Trophoblast cell (in vitro differentiated cells and primary cell): Measurements from ENCODE around the gene MSANTD4.
"Not testable (repeated sequence)": the region's sequence is repeated elsewhere in the genome, so short reads cannot be mapped to it uniquely, and the experiment has no call there.

Experiments
- DNase-seq, 2 donors: peaks; one replicate each; pipeline ENCODE4 v3.0.0-alpha.2; 2016
- H2AFZ ChIP-seq: 2 replicates; pipeline ENCODE4 v1.6.1; 2013; ENCODE audit warnings: low read length, moderate library complexity, mild to moderate bottlenecking; ENCODE audit not compliant: insufficient read depth, poor library complexity
- H2AK5ac ChIP-seq: 2 replicates; pipeline ENCODE4 v1.6.1; 2013; ENCODE audit warnings: mild to moderate bottlenecking, low read length
- H2BK120ac ChIP-seq: 2 replicates; pipeline ENCODE4 v1.6.1; 2013; ENCODE audit warnings: low read length, mild to moderate bottlenecking, moderate library complexity; ENCODE audit not compliant: insufficient read depth, poor library complexity
- H2BK12ac ChIP-seq: 2 replicates; pipeline ENCODE4 v1.6.1; 2013; ENCODE audit warnings: mild to moderate bottlenecking, low read length, moderate library complexity
- H2BK5ac ChIP-seq: 2 replicates; pipeline ENCODE4 v1.6.1; 2013; ENCODE audit warnings: low read length, low read depth, moderate library complexity, mild to moderate bottlenecking; ENCODE audit not compliant: poor library complexity
- H3K14ac ChIP-seq: 2 replicates; pipeline ENCODE4 v1.6.1; 2013; ENCODE audit warnings: mild to moderate bottlenecking, low read length
- H3K18ac ChIP-seq: 2 replicates; pipeline ENCODE4 v1.6.1; 2013; ENCODE audit warnings: mild to moderate bottlenecking, low read length
- H3K23ac ChIP-seq: 2 replicates; pipeline ENCODE4 v1.6.1; 2013; ENCODE audit warnings: low read length
- H3K27ac ChIP-seq: 2 replicates; pipeline ENCODE4 v1.5.1; 2013; ENCODE audit warnings: low read depth, mild to moderate bottlenecking, inconsistent platforms, low read length, moderate library complexity
- H3K27me3 ChIP-seq: 2 replicates; pipeline ENCODE4 v1.6.1; 2013; ENCODE audit warnings: inconsistent platforms, mild to moderate bottlenecking, low read length, moderate library complexity; ENCODE audit not compliant: insufficient read depth
- H3K36me3 ChIP-seq, 2 experiments: 1 replicate in 1 of 2; 2 replicates in 1 of 2; pipeline ENCODE4 v1.6.1; 2013; ENCODE audit warnings: low read length in 2 of 2, mild to moderate bottlenecking in 2 of 2, moderate library complexity in 1 of 2; ENCODE audit not compliant: insufficient read depth in 2 of 2, control insufficient read depth in 1 of 2
- H3K4ac ChIP-seq: 2 replicates; pipeline ENCODE4 v1.6.1; 2013; ENCODE audit warnings: low read depth, mild to moderate bottlenecking, low read length, moderate library complexity
- H3K4me1 ChIP-seq, 2 experiments: 1 replicate in 1 of 2; 2 replicates in 1 of 2; pipeline ENCODE4 v1.6.1; 2013; ENCODE audit warnings: low read length in 2 of 2, mild to moderate bottlenecking in 2 of 2, moderate library complexity in 1 of 2; ENCODE audit not compliant: insufficient read depth in 2 of 2, control insufficient read depth in 1 of 2
- H3K4me2 ChIP-seq: 2 replicates; pipeline ENCODE4 v1.6.1; 2013; ENCODE audit warnings: inconsistent platforms, mild to moderate bottlenecking, low read length, moderate library complexity
- H3K4me3 ChIP-seq: 2 replicates; pipeline ENCODE4 v1.5.1; 2013; ENCODE audit warnings: mild to moderate bottlenecking, low read depth, low read length, inconsistent platforms
- H3K79me1 ChIP-seq: one replicate; pipeline ENCODE4 v1.6.1; 2013; ENCODE audit warnings: low read length
- H3K79me2 ChIP-seq: 2 replicates; pipeline ENCODE4 v1.6.1; 2013; ENCODE audit warnings: low read length, mild to moderate bottlenecking; ENCODE audit not compliant: control insufficient read depth, insufficient read depth, poor library complexity
- H3K9ac ChIP-seq: 2 replicates; pipeline ENCODE4 v1.6.1; 2013; ENCODE audit warnings: mild to moderate bottlenecking, low read length
- H3K9me3 ChIP-seq: 2 replicates; pipeline ENCODE4 v1.6.1; 2013; ENCODE audit warnings: low read depth, mild to moderate bottlenecking, control low read depth, inconsistent platforms, low read length; ENCODE audit not compliant: insufficient read depth
- H4K12ac ChIP-seq: 2 replicates; pipeline ENCODE4 v1.6.1; 2013; ENCODE audit warnings: low read depth, mild to moderate bottlenecking, low read length, moderate library complexity
- H4K8ac ChIP-seq: 2 replicates; pipeline ENCODE4 v1.6.1; 2013; ENCODE audit warnings: low read depth, mild to moderate bottlenecking, low read length, moderate library complexity
- H4K91ac ChIP-seq: one replicate; pipeline ENCODE4 v1.6.1; 2013; ENCODE audit warnings: low read depth, mild to moderate bottlenecking, low read length, moderate library complexity
- WGBS: extraction: QIAGEN DNeasy Blood & Tissue Kit; methylation state at CpG from one replicate; pipeline ENCODE4 v1.1.7; 2013; ENCODE audit warnings: missing lambda C conversion rate; ENCODE audit not compliant: insufficient read length, insufficient coverage; ENCODE audit errors: extremely low coverage; 5-methylcytosine and 5-hydroxymethylcytosine counted together

MSANTD4 gene

GRCh38 chr11:106014035-106014434, 8.0 kb downstream of the MSANTD4 start:
- Histone ChIP-seq H4K8ac (no peak overlapping the region), H3K14ac (no peak overlapping the region), H3K4me1 (no peaks in the 10 kb centered on the region), H3K36me3 (peaks cover 3 to 9% of the 10 kb centered on the region in 2 experiments), H3K4me3 (no peak overlapping the region), H2AK5ac (no peak overlapping the region), H3K9me3 (no peaks in the 10 kb centered on the region), H2BK120ac (no peak overlapping the region), H3K4ac (no peak overlapping the region), H2AFZ (no peak overlapping the region), H3K79me2 (no peaks in the 10 kb centered on the region), H4K91ac (no peak overlapping the region), H3K23ac (no peak overlapping the region), H4K12ac (no peak overlapping the region), H2BK5ac (no peak overlapping the region), H3K9ac (no peak overlapping the region), H2BK12ac (no peak overlapping the region), H3K4me2 (no peak overlapping the region), H3K27ac (no peak overlapping the region), H3K27me3 (no peaks in the 10 kb centered on the region), H3K18ac (no peak overlapping the region), H3K79me1 (no peaks in the 10 kb centered on the region)
- DNase-seq = no peak
- WGBS = no CpG with 5 or more reads among the region's 2 CpGs

- no peaks in the 10 kb centered on the region for H3K9me3 ChIP-seq
- H2AK5ac ChIP-seq = no peak overlapping the region
- no peak overlapping the region for H3K27ac ChIP-seq
- DNase-seq = peak; percentile 38 to 70
- H3K79me1 ChIP-seq = no peaks in the 10 kb centered on the region
- H3K9ac ChIP-seq = no peak overlapping the region
- no peak overlapping the region for H2AFZ ChIP-seq
- H3K36me3 ChIP-seq = peaks cover 3 to 9% of the 10 kb centered on the region in 2 experiments
- WGBS = no CpG with 5 or more reads among the region's 3 CpGs
- no peak overlapping the region for H4K91ac ChIP-seq
- no peak overlapping the region for H4K8ac ChIP-seq
- H3K14ac ChIP-seq = no peak overlapping the region
- no peaks in the 10 kb centered on the region for H3K4me1 ChIP-seq
- H3K27me3 ChIP-seq = no peaks in the 10 kb centered on the region
- H3K4me2 ChIP-seq = no peak overlapping the region
- H4K12ac ChIP-seq = no peak overlapping the region
- no peak overlapping the region for H3K4me3 ChIP-seq
- no peak overlapping the region for H3K4ac ChIP-seq
- no peak overlapping the region for H3K23ac ChIP-seq
- H2BK12ac ChIP-seq = no peak overlapping the region
- H3K18ac ChIP-seq = no peak overlapping the region
- no peak overlapping the region for H2BK120ac ChIP-seq
- no peaks in the 10 kb centered on the region for H3K79me2 ChIP-seq
- H2BK5ac ChIP-seq = no peak overlapping the region
These were observed 9.3 kb downstream of the MSANTD4 start for GRCh38 chr11:106012744-106013143.

- no peak overlapping the region for H3K9ac ChIP-seq
- H4K8ac ChIP-seq = no peak overlapping the region
- H3K27me3 ChIP-seq = no peaks in the 10 kb centered on the region
- no peaks in the 10 kb centered on the region for H3K9me3 ChIP-seq
- H3K18ac ChIP-seq = no peak overlapping the region
- no peak overlapping the region for H3K4me3 ChIP-seq
- H3K4me1 ChIP-seq = no peaks in the 10 kb centered on the region
- H2BK12ac ChIP-seq = no peak overlapping the region
- H2BK5ac ChIP-seq = no peak overlapping the region
- DNase-seq = no peak
- H4K91ac ChIP-seq = no peak overlapping the region
- no peaks in the 10 kb centered on the region for H3K79me2 ChIP-seq
- peaks cover 6 to 12% of the 10 kb centered on the region in 2 experiments for H3K36me3 ChIP-seq
- no peak overlapping the region for H3K14ac ChIP-seq
- H4K12ac ChIP-seq = no peak overlapping the region
- H3K27ac ChIP-seq = no peak overlapping the region
- no peak overlapping the region for H2AFZ ChIP-seq
- no peak overlapping the region for H2BK120ac ChIP-seq
- no peak overlapping the region for H3K4ac ChIP-seq
- no CpG with 5 or more reads among the region's 2 CpGs for WGBS
- H2AK5ac ChIP-seq = no peak overlapping the region
- H3K79me1 ChIP-seq = no peaks in the 10 kb centered on the region
- no peak overlapping the region for H3K4me2 ChIP-seq
- H3K23ac ChIP-seq = no peak overlapping the region
These were observed 10.6 kb downstream of the MSANTD4 start for GRCh38 chr11:106011481-106011880.

- H2BK5ac ChIP-seq, H3K79me2 ChIP-seq, H3K27ac ChIP-seq, H2BK120ac ChIP-seq, H3K18ac ChIP-seq, H3K23ac ChIP-seq, H3K4ac ChIP-seq, H3K9ac ChIP-seq, H2BK12ac ChIP-seq, H3K14ac ChIP-seq, H2AK5ac ChIP-seq, H3K4me3 ChIP-seq, H3K9me3 ChIP-seq, H4K91ac ChIP-seq, H3K79me1 ChIP-seq, H4K8ac ChIP-seq, H3K27me3 ChIP-seq, H2AFZ ChIP-seq, H3K4me1 ChIP-seq, H4K12ac ChIP-seq, DNase-seq, H3K4me2 ChIP-seq: not testable (repeated sequence)
- peaks cover 7 to 12% of the 10 kb centered on the region in 2 experiments for H3K36me3 ChIP-seq
- no CpG with 5 or more reads among the region's 4 CpGs for WGBS
These were observed 18.9 kb downstream of the MSANTD4 start for GRCh38 chr11:106003094-106003493.
